Lung microvascular endothelial cell (primary cell): ENCODE results near the gene KIF26A. TPM values are rescaled to one million over a fixed set of nuclear protein-coding genes. Genes with fewer than 3 reads are reported as not detected.
A peak's percentile ranks its signal among the peaks of the same experiment; 100 is the strongest.

ENCODE experiments used
- DNase-seq, 2 donors: peaks; one replicate each; pipeline versions ENCODE4 v3.0.0 to v3.0.0-alpha.2; 2010; ENCODE audit warnings: low read depth in 2 of 2
- total RNA-seq: library from RNA; depleted of rRNA; stranded (reverse); fragments of >200 nt; gene quantifications from 2 replicates; pipeline ENCODE4 v1.2.1, GENCODE V29; 2014

KIF26A gene
- total RNA-seq, 1 donor from 2014 or later, result 24.0 TPM

DNA sequence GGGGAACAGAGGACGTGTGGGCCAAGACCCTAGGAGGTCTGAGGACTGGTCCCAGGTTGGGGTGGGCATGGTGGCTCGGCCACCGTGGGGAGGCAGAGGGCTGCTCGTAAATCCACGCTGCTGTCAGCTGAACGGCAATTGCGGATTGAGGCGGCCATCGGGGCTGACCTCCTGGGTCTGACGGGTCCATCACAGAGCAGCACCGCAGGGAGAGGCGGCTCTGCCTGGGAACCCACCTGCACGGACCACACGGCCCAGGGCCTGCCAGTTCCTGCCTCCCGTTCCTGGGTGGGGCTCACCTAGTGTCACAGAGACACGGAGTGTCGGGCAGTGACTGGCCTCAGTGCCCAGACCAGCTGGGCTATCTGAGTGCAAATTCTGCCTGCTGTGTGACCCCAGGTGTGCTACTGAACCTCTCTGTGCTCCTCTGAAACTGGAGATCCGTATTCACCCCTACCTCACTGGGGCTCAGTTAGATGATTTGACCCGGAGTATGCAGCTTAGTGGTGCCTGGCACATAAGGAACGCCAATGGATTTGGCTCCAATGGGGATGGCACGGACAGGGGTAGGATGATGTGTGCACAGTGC lies 53.1 kb downstream of the KIF26A start:
- DNase-seq, result no peak

DNA sequence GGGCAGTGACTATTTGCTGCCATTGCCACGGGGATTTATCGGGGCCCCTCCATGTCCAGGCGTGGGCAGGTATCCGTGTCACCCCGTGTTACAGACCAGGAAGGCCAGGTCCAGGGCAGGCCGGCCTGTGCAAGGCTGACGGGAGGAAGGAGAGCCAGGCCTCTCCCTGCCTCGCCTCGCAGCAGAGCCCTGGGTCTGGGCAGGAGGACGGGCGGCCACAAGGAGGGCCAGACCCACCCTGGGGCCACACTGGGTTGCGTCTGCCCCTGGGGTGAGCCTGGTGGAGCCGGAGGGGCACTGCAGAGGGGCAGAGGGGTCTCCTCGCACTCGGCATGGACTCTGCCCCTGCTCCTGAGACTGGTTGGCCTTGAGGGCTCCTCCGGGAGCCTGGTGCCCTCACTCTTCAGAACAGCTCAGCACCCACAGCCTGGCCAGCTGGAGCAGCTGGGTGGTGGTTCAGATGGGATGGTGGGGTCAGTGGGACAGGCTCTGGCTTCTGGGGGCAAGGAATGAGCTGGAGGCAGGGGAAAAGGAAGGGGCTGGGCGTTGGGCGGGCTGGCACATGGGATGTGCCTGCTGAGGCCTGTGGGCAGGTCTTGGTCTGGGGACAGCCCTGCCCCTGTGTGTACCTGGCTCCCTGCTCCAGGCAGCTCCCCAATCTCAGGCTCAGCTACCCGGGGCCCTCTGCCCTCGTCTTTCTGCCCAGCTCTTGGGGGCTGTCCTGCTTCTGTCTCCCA lies 53.9 kb downstream of the KIF26A start:
- no peak for DNase-seq

DNA sequence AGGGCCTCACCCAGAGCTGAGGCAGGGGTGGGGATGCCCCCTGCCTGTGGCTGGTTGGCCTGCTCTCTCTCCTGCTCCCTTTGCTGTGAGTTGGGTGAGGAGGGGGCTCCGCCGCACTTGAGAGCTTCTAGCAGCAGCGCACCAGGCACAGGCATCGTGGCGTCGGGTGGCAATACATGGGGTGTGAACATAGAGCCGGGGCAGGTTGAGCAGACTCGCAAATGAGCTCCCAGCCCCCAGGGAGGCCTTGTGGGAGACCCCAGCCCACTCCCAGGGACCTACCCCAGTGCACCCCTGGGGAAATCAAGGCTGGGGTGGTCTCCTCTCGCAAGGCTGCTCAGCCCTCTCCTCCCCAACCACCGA lies 54.5 kb downstream of the KIF26A start:
- no peak for DNase-seq

DNA sequence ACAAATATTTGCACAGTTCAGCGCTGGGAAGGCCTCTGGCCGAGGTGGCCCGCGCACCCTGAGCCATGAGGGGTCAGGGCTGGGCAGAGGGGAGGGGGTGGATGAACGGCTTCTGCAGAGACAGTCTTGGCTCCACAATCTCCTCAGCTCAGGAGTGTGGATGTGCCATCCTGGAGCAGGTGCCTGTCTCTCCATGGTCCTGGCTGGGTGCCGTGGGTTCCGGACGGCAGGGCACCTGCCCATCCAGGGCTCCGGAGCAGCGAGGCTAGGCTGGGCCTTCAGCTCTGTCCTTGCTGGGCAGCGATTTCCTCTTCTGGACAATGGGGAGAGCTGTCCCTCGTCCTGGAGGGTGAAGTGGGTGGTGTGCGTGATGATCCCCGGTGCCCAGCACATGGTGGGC lies 55.6 kb downstream of the KIF26A start:
- DNase-seq, result no peak

DNA sequence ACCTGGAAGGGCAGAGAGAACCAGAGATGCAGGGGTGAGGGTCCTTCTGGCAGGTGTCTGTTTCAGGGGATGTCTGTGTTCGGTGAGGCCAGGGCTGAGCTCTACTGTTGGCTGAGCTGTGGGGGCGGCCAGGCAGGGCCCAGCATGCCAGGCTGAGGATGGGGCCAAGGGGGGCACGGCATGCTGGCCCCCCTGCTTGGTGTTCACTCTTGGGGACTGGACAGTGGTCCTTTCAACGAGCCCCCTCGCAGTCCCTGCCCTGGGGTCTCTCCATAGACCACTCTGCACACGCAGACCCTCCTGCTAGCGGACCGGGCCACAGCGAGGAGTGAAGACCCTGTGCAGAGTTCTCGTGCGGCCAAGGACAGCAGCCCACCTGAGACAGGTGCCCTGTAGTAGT lies 56.3 kb downstream of the KIF26A start:
- no peak for DNase-seq

DNA sequence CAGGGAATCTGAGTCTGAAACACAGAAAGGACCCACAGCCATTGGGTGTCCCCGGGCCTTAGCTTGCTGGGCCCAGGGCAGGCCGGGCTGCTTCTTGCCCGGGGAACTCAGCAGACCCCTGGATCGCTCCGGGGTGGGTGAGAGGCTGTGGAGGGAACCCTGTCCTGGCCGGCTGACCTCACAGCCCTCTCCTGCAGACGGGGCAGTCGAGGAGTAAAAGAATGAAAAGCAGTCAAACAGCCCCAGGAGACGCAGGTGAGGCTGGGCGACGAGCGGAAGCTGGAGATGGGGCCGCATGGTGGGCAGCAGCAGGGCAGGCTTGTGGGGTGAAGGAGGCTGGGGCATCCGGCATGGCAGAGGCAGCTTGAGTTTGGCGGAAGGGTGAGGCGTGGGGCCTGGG lies 57.0 kb downstream of the KIF26A start:
- DNase-seq, result no peak

DNA sequence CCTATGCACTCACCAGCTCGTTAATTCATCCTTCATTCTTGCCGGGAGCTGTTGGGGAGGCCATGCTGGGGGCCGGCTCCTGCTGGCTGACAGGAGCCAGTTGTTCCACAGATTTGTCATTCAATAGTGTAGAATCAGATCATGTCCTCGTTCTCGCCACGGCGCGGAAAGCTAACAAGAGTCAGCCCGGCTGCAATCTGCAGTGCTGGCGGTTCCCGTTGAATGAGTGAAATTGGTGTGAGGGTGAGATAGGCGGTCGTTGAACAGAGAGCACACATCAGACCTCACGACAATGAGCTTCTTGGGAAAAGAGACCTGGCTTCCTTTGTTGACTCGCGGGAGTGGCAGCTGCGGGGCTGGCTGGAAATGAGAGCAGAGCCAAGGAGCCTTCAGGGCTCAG lies 57.5 kb downstream of the KIF26A start:
- no peak for DNase-seq

DNA sequence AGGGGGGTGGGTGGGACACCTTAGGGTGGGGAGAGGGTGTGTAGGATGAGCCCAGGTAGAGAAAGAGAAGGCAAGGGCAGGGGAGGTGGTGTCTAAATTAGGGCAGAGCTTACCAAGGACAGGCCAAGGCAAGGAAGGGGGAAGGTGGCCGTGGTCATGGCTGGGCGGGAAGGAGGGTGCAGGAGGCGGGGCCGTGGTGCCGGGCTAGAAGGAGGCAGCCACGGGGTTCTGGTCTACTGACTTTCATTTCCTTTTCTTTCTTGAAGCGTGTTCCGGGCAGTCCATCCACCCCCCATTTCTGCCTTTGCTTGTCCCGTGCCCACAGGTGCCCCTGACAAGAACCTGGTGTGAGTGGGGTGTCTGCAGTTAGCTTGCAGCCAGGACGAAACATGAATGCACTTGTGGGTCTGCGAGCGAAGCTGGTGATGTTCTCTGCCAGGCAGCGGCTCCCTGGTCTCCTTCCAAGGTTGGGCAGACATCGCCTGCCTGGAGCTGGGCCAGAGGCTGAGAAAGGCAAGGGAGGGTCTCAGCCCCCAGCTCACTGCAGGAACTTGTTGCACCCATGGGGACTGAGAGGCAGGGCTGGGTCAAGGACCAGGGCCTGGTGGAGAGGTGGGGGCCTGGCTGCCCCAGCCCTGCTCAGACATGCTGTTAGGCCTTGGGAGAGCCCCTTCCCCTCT lies 58.2 kb downstream of the KIF26A start:
- DNase-seq, result no peak

DNA sequence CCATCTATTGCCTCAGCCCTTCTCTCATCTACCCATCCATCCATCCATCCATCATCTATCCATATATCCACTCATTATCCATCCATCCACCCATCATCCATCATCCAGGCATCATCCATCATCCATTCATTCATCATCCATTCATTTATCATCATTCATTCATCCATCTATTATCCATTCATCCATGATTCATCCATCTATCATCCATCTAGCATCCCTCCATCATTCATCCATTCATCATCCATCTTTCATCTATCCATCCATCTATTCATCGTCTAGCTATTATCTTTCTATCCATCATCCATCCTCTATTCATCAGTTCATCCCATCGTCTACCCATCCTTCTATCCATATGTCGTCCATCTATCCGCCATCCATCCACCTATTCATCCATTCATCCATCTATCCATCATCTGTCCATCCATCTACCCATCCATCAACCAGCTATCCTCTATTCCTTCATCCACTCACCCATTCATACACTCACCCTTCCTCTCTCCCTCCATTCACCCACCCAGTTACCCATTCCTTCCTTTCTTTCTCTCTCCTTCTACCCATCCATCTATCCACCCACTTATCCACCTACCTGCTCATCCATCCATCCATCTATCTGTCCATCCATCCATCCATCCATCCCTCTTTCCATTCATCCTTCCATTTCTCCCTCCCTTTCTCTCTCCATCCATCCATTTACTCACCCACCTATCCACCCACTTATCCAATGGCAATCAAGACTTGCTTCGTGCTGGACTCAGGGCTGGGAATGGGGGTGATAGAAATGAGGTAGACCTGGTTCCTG lies 59.3 kb downstream of the KIF26A start:
- no peak for DNase-seq

DNA sequence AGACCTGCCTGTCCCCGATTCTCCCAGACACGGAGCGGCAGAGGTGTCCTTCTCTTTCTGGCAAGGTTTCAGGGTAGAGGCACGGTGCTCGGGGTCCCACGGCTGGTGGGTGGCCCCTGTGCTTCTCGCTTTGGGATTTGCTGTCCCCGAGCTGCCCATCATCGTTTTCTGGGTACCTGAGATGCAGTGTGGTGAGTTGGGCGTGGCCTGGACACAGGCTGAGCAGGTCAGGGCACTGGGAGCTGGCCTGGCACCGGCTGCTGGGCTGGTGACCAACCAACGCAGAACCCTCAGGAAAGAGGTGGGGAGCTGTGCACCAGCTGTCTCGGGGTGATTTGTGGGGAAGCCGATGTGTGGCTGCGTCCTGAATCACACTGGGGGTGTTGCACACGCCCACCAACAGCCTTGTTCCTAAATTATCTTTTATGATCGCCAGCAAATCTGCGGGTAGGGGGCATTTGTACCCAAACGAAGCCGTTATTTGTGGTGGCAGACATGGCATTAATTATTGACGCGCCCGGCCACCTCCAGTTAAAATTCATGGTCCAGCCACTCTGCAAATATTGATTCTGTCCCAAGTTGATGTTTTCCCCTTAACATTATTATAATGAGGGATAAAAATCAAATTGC lies 61.0 kb downstream of the KIF26A start:
- DNase-seq, result no peak

DNA sequence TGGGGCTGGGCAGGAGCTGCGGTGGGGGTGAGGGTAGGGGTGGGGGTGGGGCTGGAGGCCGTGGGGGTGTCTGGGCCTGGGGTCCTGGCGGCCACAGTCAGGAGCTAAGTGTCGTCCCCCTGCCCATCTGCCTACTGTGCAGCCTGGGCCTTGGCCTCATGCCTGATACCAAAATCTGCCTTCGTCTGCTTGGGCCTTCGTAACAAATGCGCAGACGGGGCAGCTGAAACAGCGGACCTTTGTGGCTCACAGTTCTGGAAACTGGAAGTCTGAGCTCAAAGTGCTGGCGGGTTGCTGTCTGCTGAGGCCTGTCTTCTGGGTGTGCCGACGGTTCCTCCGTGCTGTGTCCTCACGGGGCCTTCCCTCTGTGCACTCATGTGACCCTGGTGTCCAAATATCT lies 61.7 kb downstream of the KIF26A start:
- DNase-seq, result no peak

DNA sequence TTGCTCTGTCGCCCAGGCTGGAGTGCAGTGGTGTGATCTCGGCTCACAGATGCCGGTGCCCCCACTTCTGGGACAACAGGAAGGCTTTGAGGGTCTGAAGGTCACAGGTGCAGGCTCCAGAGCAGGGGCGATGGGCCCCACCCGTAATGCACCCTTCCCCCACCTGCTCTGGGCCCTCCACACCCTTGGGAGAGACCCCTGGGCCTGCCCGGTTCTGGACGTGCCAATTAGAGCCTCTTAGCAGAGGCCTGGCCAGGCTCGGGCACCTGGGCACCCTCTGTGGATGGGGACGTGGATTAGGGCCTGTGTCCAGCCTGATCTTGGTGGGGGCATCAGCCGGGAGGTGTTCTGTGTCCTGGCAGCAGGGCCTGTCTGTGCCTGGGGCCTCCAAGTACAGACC lies 62.2 kb downstream of the KIF26A start:
- DNase-seq, result no peak

DNA sequence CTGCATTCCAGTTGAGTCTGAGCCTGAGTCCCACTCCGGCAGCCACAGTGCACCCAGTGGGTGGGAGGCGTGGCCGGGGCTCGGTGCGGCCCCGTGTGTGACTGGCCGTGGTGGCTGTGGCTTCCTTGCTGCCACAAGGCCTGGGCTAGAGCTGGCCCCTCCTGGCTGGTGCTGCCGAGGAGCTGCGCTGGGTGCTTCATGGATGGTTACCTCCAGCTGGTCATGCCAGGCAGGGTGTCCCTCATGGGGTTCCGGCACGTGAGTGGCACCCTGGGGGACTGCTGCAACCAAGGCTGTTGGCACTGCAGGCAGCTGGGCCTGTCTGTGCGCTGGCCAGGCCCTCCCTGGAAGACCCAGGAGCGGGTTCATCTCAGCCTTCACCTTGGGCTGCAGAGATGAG lies 62.7 kb downstream of the KIF26A start:
- no peak for DNase-seq

DNA sequence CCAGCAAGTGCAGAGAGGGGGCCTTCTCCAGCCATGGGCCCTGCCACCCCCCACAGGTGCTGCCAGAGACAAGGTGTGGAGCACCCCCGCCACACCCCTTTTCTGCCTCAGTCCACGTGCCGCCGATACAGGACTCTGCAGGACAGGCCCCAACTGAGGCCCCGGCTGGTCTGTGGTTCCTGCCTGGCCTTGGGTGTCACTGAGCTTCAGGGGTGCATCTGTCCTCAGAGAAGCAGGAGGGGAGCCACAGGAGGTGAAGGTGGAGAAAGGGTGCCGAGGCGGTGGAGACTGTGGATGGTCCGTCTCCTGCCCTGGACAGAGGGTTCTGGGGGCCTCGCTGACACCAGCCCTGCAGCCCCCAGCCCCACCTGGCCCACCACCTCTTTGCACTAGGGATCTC lies 63.1 kb downstream of the KIF26A start:
- no peak for DNase-seq

DNA sequence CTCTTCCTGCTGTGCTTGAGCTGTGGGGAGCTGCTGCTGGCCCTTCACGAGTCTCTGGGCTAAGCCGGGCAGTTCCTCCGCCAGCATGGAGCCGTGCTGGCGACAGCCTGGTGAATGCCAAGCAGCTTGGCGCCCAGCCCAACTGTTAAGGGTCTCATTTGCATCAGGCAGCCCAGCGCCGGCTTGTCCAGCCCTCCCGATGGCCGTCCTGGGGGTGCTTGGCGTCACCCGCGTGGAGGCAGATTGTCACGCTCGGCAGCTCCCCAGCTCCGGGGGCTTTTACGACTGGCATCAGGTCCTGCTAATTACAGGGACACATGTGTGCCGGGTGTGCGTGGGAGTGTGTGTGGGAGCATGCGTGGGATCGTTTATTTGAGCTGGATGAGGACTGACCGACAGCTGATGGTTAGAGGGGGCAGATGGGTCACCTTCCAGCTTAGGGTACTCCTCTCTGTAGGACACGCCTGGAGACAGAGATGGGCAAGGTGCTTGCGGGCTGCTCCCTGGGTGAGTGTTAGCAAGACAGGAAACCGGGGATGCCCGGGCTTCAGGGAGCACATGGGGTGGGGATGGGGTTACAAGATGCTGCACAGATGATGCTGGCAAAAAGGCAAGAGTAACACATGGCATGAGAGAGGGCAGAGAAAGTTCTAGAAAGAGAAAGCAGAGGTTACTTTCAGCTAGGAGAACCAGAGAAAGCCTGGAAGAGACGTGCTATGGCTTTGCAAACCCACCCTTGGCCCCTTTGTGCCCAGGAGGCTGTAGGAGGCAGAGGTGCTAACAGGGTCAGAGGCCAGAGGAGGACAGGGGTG lies 64.1 kb downstream of the KIF26A start:
- no peak for DNase-seq

DNA sequence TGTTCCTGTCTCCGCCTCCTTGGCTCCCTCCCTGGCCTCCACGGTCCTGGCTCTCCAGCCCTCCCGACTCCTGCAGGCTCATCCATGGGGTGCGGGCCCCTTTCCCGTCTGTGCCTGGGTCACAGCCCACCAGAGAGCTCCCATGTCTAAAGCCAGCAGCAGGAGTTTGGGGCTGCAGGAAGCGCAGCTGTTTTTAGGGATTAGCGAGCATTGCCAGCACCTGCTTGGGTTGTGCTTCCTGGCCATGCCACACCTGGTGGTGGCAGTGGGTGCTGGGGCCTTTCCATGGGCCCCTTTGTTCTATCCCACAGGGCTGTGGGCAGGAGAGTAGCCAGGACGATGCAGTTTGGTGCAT lies 64.7 kb downstream of the KIF26A start:
- DNase-seq, result no peak

DNA sequence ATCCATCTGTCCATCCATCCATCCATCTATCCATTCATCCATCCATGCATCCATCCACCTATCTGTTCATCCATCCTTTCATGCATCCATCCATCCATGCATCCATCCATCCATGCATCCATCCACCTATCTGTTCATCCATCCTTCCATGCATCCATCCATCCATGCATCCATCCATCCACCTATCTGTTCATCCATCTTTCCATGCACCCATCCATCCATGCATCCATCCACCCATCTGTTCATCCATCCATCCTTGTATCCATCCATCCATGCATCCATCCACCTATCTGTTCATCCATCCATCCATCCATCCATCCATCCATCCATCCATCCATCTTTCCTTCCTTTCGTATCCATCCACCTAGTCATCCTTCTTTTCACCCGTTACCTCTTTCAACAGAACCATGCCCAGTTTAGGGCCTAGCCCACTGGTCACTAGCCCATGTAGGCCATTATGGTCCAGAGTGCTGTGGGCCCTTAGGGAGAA lies 66.3 kb downstream of the KIF26A start:
- DNase-seq, result no peak

DNA sequence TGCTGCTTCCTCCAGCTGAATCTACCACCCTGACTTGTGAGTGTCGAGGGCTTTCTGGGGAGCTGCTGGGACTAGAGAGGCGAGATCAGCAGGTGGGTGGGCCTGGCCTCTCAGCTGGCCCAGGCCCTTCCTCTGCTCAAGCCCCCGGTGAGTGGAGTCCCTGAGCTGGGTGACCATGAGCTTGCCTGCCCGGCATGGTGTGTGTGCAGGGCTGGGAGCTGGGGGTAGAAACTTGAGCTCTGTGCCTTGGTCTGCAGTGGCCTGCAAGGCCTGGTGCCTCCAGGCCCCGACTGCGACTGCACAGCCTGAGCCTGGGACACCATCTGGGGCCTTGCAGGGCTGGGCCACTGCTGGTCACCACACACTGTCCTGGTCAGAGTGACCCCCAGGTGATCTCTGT lies 67.4 kb downstream of the KIF26A start:
- DNase-seq, result no peak

DNA sequence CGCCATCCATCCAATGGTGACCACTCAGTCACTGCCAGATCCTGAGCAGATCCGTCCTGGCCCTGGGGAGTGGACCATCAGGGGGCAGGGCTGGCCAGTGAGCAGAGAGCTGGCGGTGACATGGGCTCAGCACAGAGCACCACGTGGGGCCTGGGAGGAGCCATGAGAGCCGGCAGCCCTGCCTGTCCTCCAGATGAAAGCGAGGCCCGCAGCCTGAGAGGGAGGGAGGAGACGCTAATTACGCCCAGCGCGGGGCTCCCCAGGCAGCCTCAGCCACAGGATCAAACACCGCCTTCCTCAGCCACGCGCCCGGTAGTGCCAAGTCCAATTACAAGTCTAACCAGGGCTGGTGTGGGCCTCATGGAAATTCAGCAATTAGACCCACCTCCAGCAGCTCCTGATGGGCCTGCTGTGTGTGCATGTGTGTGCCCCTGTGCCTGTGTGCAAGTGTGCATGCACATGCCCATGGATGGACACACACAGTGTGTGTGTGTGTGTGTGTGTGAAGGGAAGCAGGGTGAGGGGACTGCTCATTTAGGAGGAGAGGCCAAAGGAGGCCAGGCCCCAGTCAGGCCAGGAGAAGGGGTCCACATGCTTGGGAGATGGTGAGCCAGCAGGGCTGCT lies 68.0 kb downstream of the KIF26A start:
- peak in 1 of 2 donors; percentile 23 for DNase-seq
